ENCODE results near the gene PDE6A. TPM values are rescaled to one million over a fixed set of nuclear protein-coding genes. Genes with fewer than 3 reads are reported as not detected.

Gene PDE6A
- total and polyA plus RNA-seq, 2 experiments from 2014 or later = 3.6 to 3.9 TPM

DNA sequence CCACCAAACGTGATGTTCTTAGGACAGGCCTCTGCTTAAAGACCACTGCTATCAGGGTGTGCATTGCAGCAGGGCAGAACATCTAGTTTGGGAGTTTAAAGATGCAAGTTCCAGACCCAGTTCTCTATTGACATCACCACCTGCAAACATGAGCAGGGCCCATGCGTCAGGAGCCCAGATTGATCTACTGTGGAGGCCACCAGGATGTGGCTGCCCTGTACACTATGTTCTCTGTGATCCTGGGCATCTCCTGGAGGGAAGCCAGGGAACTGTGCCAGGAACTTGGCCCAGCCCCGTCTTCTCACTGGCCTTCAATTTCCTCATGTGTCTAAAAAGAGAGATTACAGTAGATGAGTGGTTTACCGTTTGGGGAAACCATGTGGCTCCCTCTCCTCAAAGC, 87.1 kb downstream of the PDE6A start:
- Histone ChIP-seq H2AFZ (no peak overlapping the region), H3K9me2 (replicated peaks; ENCODE audit: insufficient read depth) (peaks cover 3% of the 10 kb centered on the region), H3K4me3 (no peak overlapping the region), H3K79me2 (no peaks in the 10 kb centered on the region), H3K4me1 (ENCODE audit: insufficient read depth) (peaks cover 9% of the 10 kb centered on the region), H3K36me3 (replicated peaks; ENCODE audit: insufficient read depth, low read depth) (no peaks in the 10 kb centered on the region), H4K20me1 (ENCODE audit: insufficient read depth, poor library complexity, severe bottlenecking) (no peaks in the 10 kb centered on the region), H3K9me3 (ENCODE audit: low read depth) (no peaks in the 10 kb centered on the region), H3K4me2 (no peak overlapping the region), H3K27ac (peak overlapping the region; percentile 80), H3K27me3 (no peaks in the 10 kb centered on the region)
- no peak for TF ChIP-seq EZH2 (IDR thresholded peaks at IDR 0.05; ENCODE audit: borderline replicate concordance)
- TF ChIP-seq CTCF (IDR thresholded peaks at IDR 0.05; ENCODE audit: poor library complexity) = no peak
- no peak for TF ChIP-seq EZH2phosphoT487 (IDR thresholded peaks at IDR 0.05; ENCODE audit: low read depth, severe bottlenecking, unreplicated experiment)
- 77% methylated on average over 4 of the region's 4 CpGs for WGBS (ENCODE audit: low lambda C conversion rate, missing lambda C conversion rate)
- DNase-seq (ENCODE audit: low spot score) = peak; percentile 49

DNA sequence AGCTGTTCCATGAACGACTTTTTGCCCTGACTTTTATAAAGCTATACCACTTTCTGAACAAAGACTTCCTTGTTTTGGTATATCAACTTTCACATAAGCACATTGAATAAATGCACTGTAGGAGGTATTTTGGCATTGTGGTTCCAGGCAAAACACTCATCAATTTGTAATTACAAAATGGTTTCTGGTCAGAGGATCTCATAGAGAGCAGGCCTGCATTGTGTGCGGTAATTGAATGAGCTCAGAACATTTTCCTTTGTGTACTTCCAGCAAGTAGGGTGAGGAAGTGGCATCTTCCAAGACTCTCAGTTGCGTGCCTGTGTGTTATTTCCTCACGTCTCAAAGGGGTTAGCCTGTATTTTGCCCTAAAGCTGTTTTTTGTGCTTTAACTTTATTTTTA, 89.2 kb downstream of the PDE6A start:
- Histone ChIP-seq H3K27me3 (no peaks in the 10 kb centered on the region), H3K36me3 (replicated peaks; ENCODE audit: insufficient read depth, low read depth) (no peaks in the 10 kb centered on the region), H3K4me1 (ENCODE audit: insufficient read depth) (peaks cover 9% of the 10 kb centered on the region), H3K4me2 (no peak overlapping the region), H3K79me2 (no peaks in the 10 kb centered on the region), H3K4me3 (no peak overlapping the region), H3K27ac (peak overlapping the region; percentile 87), H2AFZ (no peak overlapping the region), H3K9me3 (ENCODE audit: low read depth) (no peaks in the 10 kb centered on the region), H3K9me2 (replicated peaks; ENCODE audit: insufficient read depth) (no peaks in the 10 kb centered on the region), H4K20me1 (ENCODE audit: insufficient read depth, poor library complexity, severe bottlenecking) (no peaks in the 10 kb centered on the region)
- peak; percentile 39 for DNase-seq (ENCODE audit: low spot score)
- 72% methylated on average over 4 of the region's 4 CpGs for WGBS (ENCODE audit: low lambda C conversion rate, missing lambda C conversion rate)
- TF ChIP-seq EZH2phosphoT487 (IDR thresholded peaks at IDR 0.05; ENCODE audit: low read depth, severe bottlenecking, unreplicated experiment) (no peak), EZH2 (IDR thresholded peaks at IDR 0.05; ENCODE audit: borderline replicate concordance) (no peak), CTCF (IDR thresholded peaks at IDR 0.05; ENCODE audit: poor library complexity) (no peak)

GRCh38 chr5:149854866-149855265, 89.7 kb downstream of the PDE6A start:
- 69% methylated on average over 3 of the region's 3 CpGs for WGBS (ENCODE audit: low lambda C conversion rate, missing lambda C conversion rate)
- Histone ChIP-seq H3K9me3 (ENCODE audit: low read depth) (no peaks in the 10 kb centered on the region), H3K4me1 (ENCODE audit: insufficient read depth) (peaks cover 9% of the 10 kb centered on the region), H3K36me3 (replicated peaks; ENCODE audit: insufficient read depth, low read depth) (no peaks in the 10 kb centered on the region), H3K9me2 (replicated peaks; ENCODE audit: insufficient read depth) (no peaks in the 10 kb centered on the region), H3K79me2 (no peaks in the 10 kb centered on the region), H3K4me3 (no peak overlapping the region), H3K27me3 (no peaks in the 10 kb centered on the region), H3K4me2 (no peak overlapping the region), H3K27ac (peak overlapping the region; percentile 87), H4K20me1 (ENCODE audit: insufficient read depth, poor library complexity, severe bottlenecking) (no peaks in the 10 kb centered on the region), H2AFZ (no peak overlapping the region)
- no peak for TF ChIP-seq EZH2phosphoT487 (IDR thresholded peaks at IDR 0.05; ENCODE audit: low read depth, severe bottlenecking, unreplicated experiment)
- DNase-seq (ENCODE audit: low spot score) = no peak

DNA sequence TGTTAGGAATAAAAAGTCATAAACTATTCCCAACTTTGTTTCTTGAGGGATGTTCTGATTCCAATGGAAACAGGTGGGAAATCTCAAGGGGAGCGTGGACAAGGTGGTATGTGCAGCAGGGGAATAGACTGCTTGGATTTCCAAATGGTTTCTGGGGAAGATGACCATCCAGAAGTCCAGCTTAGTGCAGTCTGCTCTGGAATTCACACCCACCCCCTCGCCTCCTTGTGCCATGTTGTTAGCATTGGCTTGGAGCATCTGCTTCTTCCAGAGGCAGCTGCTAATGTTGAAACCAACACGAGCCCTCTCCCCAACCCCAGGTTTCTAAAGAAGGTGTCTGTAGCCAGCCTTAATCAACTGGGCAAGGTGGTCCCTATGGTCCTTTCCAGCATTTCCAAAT, 90.9 kb downstream of the PDE6A start:
- no peak overlapping the region for H3K4me3 ChIP-seq
- peaks cover 9% of the 10 kb centered on the region for H3K4me1 ChIP-seq (ENCODE audit: insufficient read depth)
- H3K9me2 ChIP-seq (replicated peaks; ENCODE audit: insufficient read depth) = no peaks in the 10 kb centered on the region
- DNase-seq (ENCODE audit: low spot score) = no peak
- H3K36me3 ChIP-seq (replicated peaks; ENCODE audit: insufficient read depth, low read depth) = no peaks in the 10 kb centered on the region
- no peaks in the 10 kb centered on the region for H3K27me3 ChIP-seq
- WGBS (ENCODE audit: low lambda C conversion rate, missing lambda C conversion rate) = 89% methylated on average over 3 of the region's 3 CpGs
- H3K9me3 ChIP-seq (ENCODE audit: low read depth) = no peaks in the 10 kb centered on the region
- H4K20me1 ChIP-seq (ENCODE audit: insufficient read depth, poor library complexity, severe bottlenecking) = no peaks in the 10 kb centered on the region
- no peak overlapping the region for H2AFZ ChIP-seq
- peak overlapping the region; percentile 87 for H3K27ac ChIP-seq
- H3K79me2 ChIP-seq = no peaks in the 10 kb centered on the region
- TF ChIP-seq CTCF (IDR thresholded peaks at IDR 0.05; ENCODE audit: poor library complexity) = no peak
- no peak for TF ChIP-seq EZH2 (IDR thresholded peaks at IDR 0.05; ENCODE audit: borderline replicate concordance)
- TF ChIP-seq EZH2phosphoT487 (IDR thresholded peaks at IDR 0.05; ENCODE audit: low read depth, severe bottlenecking, unreplicated experiment) = no peak
- H3K4me2 ChIP-seq = no peak overlapping the region

Measured in hepatocyte (in vitro differentiated cells).